Adrenal gland (tissue), 5 donors: Measurements from ENCODE around the gene PRKCH.

Experiments
- CTCF ChIP-seq, 6 experiments: fragments of 450-650 bp in 4 of 6; fragments of 200-600 bp in 2 of 6; sonication (generic) in 1 of 6; IDR thresholded peaks; 1 replicate in 5 of 6; 2 replicates in 1 of 6; pipeline versions ENCODE4 v1.5.1 to v1.8.0; 2016 to 2021; ENCODE audit warnings: antibody characterized with exemption in 6 of 6, mild to moderate bottlenecking in 2 of 6, moderate library complexity in 1 of 6
- POLR2A ChIP-seq, 2 donors: fragments of 450-650 bp; IDR thresholded peaks; one replicate each; pipeline ENCODE4 v1.6.1; 2017; ENCODE audit warnings: antibody characterized with exemption in 2 of 2, mild to moderate bottlenecking in 2 of 2, moderate library complexity in 1 of 2
- donor health status: DM: no; HTN: no; CAD: no.

DNA sequence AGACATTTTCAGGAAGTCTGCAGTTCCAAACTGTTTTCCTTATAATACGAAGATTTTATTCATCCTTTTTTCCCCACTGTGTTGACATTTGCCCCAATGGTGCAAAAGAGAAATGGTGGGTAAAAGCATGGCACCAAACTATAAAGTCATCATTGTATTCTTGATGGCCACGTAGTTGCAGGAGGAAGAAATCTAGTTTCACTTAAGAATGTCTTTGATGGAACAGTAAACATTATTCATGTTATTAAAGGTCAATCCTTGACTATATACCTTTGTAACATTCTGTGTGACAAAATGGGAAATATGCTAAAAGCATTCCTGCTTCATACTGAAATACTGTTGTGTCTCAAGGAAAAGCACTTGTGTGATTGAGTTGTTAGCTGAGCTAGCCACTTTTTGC lies 80.1 kb downstream of the PRKCH start:
- TF ChIP-seq CTCF (IDR thresholded peaks at IDR 0.05) (no peak), POLR2A (IDR thresholded peaks at IDR 0.05) (no peak)
